Nephron progenitor cell (in vitro differentiated cells): ENCODE data around the gene KLHL29.

Experiments used
- DNase-seq: peaks from one replicate; pipeline ENCODE4 v3.0.0; 2021
- H3K27ac Mint-ChIP-seq: 2 replicates; pipeline ENCODE4 v1.8.0; 2021; ENCODE audit warnings: mild to moderate bottlenecking, moderate library complexity, mixed read lengths
- H3K27me3 Mint-ChIP-seq: 2 replicates; pipeline ENCODE4 v1.8.0; 2021; ENCODE audit warnings: mild to moderate bottlenecking, low read depth, mixed read lengths; ENCODE audit not compliant: poor library complexity
- H3K36me3 Mint-ChIP-seq: 2 replicates; pipeline ENCODE4 v1.8.0; 2021; ENCODE audit warnings: low read depth, mixed read lengths
- H3K4me1 Mint-ChIP-seq: 2 replicates; pipeline ENCODE4 v1.8.0; 2021; ENCODE audit warnings: mixed read lengths
- H3K4me3 Mint-ChIP-seq: 2 replicates; pipeline ENCODE4 v1.8.0; 2021; ENCODE audit warnings: mild to moderate bottlenecking, moderate library complexity, mixed read lengths
- H3K9me3 Mint-ChIP-seq: 2 replicates; pipeline ENCODE4 v1.8.0; 2021; ENCODE audit warnings: mild to moderate bottlenecking, moderate library complexity, mixed read lengths
- TF ChIP-seq, protein P1 (sequence below): fragments of 200-600 bp; sonication (generic); IDR thresholded peaks from 2 replicates; pipeline ENCODE4 v1.5.0; 2021; ENCODE audit warnings: antibody characterized with exemption

The KLHL29 gene

DNA sequence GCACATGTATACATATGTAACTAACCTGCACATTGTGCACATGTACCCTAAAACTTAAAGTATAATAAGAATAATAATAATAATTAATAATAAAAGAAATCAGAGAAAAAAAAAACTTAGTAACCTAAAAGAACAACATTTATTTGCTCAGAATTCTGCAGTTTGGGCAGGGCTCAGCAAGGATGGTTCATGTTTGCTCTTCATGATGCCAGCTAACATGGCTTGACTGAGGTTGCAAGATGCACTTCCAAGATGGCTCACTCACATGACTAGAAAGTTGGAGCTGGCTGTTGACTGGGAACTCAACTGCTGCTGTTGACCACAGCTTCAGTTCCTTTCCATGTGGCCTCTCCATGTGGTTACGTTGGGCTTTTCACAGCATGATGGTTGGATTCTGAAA is 56.4 kb downstream of the KLHL29 start:
- Mint-ChIP-seq H3K36me3 (peaks cover 15% of the 10 kb centered on the region), H3K9me3 (peaks cover 26% of the 10 kb centered on the region), H3K27me3 (no peaks in the 10 kb centered on the region), H3K4me3 (no peak overlapping the region), H3K27ac (no peak overlapping the region), H3K4me1 (peaks cover 5% of the 10 kb centered on the region)
- DNase-seq = no peak
- TF ChIP-seq, protein P1, sequence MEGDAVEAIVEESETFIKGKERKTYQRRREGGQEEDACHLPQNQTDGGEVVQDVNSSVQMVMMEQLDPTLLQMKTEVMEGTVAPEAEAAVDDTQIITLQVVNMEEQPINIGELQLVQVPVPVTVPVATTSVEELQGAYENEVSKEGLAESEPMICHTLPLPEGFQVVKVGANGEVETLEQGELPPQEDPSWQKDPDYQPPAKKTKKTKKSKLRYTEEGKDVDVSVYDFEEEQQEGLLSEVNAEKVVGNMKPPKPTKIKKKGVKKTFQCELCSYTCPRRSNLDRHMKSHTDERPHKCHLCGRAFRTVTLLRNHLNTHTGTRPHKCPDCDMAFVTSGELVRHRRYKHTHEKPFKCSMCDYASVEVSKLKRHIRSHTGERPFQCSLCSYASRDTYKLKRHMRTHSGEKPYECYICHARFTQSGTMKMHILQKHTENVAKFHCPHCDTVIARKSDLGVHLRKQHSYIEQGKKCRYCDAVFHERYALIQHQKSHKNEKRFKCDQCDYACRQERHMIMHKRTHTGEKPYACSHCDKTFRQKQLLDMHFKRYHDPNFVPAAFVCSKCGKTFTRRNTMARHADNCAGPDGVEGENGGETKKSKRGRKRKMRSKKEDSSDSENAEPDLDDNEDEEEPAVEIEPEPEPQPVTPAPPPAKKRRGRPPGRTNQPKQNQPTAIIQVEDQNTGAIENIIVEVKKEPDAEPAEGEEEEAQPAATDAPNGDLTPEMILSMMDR = no peak

DNA sequence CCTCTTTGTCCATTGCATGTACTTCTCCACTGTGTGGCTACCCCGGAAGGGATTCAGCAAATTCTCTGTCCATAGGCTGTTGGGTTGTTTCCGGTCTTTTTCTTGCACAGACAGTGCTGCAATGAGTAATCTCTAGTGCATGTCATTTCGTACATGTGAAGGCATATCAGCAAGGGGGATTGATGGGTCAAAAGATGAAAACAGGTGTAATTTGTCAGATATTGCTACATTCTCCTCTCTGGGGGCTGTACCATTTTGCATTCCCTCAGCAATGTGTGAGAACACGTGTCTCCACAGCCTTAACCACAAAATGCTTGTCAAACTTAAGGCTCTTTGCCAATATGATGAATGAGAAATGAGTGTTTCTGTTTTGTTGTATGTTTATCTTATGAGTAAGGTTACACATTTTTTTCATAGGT is 60.5 kb downstream of the KLHL29 start:
- Mint-ChIP-seq H3K9me3 (peaks cover 9% of the 10 kb centered on the region), H3K36me3 (peaks cover 15% of the 10 kb centered on the region), H3K4me3 (no peak overlapping the region), H3K27ac (no peak overlapping the region), H3K27me3 (peaks cover 4% of the 10 kb centered on the region), H3K4me1 (peaks cover 8% of the 10 kb centered on the region)
- no peak for DNase-seq
- TF ChIP-seq, protein P1 = no peak

DNA sequence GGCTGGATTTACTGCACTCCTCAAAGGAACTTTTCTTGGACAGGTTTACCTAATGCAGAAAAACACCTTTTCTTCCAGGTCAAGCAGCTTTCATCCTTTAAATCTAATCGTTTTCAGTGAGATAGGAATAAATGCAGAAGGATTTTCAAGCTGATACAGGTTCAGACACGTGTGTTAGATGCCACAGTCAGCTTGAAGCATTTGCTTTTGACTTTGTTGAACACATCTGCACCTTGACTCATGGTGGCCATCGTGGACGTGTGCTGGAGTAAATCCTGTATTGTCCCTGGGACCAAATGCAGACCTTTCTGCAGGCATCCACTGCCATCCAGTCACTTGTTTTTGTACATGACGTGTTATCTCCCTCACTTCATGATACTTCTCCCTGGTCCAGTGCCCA is 61.9 kb downstream of the KLHL29 start:
- no peak overlapping the region for H3K4me3 Mint-ChIP-seq
- TF ChIP-seq, protein P1 = no peak
- no peak for DNase-seq
- H3K4me1 Mint-ChIP-seq = peaks cover 15% of the 10 kb centered on the region
- H3K9me3 Mint-ChIP-seq = peaks cover 4% of the 10 kb centered on the region
- H3K27me3 Mint-ChIP-seq = peaks cover 4% of the 10 kb centered on the region
- H3K36me3 Mint-ChIP-seq = peaks cover 15% of the 10 kb centered on the region
- no peak overlapping the region for H3K27ac Mint-ChIP-seq

DNA sequence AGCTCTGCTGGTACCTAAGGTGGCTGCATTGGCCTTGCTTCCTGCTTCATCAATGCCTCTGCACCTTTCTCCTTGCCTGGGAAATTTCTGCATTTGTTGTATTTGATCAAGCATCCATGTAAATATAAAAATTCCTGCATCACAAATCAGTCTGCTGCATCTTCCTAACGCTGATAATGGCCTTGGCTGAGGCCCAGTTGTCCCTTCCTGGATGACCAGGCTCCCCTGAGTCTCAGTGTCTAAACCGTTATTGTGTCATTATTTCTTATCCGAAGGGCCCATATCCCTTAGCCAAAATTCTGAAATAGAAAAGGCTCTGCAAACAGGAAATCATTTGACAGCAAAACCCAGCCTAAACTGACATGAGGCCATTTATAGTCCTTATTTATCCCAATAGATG is 62.4 kb downstream of the KLHL29 start:
- H3K36me3 Mint-ChIP-seq = peaks cover 10% of the 10 kb centered on the region
- no peak overlapping the region for H3K27ac Mint-ChIP-seq
- peaks cover 4% of the 10 kb centered on the region for H3K27me3 Mint-ChIP-seq
- DNase-seq = no peak
- H3K4me3 Mint-ChIP-seq = no peak overlapping the region
- peaks cover 19% of the 10 kb centered on the region for H3K4me1 Mint-ChIP-seq
- TF ChIP-seq, protein P1 = no peak
- no peaks in the 10 kb centered on the region for H3K9me3 Mint-ChIP-seq

DNA sequence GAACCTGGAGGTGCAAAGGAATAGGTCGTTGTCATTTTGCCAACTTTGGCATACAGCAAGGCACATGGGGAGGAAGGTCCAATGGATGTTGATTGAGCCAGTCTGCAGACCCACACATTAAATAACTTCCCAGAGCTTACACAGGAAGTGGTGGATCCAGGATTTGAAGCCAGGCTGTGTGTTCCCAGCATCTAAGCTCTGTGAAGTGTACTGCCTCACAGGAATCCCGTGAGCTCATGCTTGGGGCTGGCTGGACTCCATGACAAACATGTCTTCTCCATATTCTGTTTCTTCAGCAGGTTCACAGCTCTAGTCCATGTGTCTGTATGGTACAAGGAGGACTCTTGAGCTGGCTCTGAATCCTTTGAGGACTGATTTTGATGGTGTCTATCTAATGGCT is 63.9 kb downstream of the KLHL29 start:
- H3K36me3 Mint-ChIP-seq = peaks cover 4% of the 10 kb centered on the region
- no peak overlapping the region for H3K4me3 Mint-ChIP-seq
- DNase-seq = no peak
- H3K9me3 Mint-ChIP-seq = no peaks in the 10 kb centered on the region
- H3K4me1 Mint-ChIP-seq = peaks cover 34% of the 10 kb centered on the region
- no peak overlapping the region for H3K27ac Mint-ChIP-seq
- peaks cover 4% of the 10 kb centered on the region for H3K27me3 Mint-ChIP-seq
- TF ChIP-seq, protein P1 = no peak

DNA sequence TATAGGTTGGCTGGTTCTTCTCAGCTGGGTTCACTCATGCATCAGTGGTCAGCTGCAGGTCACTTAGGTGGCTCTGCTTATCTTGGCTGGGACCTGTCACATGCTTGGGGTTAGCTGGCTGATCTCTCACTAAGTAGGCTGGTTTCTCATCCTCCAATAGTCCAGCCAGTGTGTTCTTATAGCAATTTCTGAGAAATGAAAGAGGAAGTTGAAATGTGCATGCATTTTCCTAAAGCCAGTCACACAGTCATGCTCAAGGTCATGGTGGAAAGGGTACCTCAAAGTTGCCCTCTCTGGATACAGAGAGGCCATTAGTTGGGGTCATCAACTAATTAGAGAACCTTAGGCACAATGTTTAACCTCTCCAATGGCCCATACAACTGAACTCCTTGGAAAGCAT is 64.4 kb downstream of the KLHL29 start:
- Mint-ChIP-seq H3K4me1 (peaks cover 39% of the 10 kb centered on the region), H3K27ac (no peak overlapping the region), H3K36me3 (peaks cover 4% of the 10 kb centered on the region), H3K9me3 (no peaks in the 10 kb centered on the region), H3K4me3 (no peak overlapping the region), H3K27me3 (peaks cover 4% of the 10 kb centered on the region)
- TF ChIP-seq, protein P1 = no peak
- no peak for DNase-seq
